KBM-7 (cell line): ENCODE measurements around the gene EP400.
A peak's percentile ranks its signal among the peaks of the same experiment; 100 is the strongest.

Source experiments
- DNase-seq: peaks from one replicate; pipeline ENCODE4 v3.0.0-alpha.2; 2015
- in situ Hi-C: fragments of 300-500 bp; cut with MboI; formaldehyde crosslinking; loops from 2 replicates; pipeline ENCODE4 v1.14.3; 2020; ENCODE audit warnings: low sequenced_read_pairs, low pct_unique_long_range_greater_than_20kb, mixed read lengths

The EP400 gene

GRCh38 chr12:131920902-131921840, 28.6 kb upstream of the EP400 start:
- in situ Hi-C loops = no loop called here
- DNase-seq = no peak

- DNase-seq = no peak
- in situ Hi-C loops = no loop called here
These were observed 27.6 kb upstream of the EP400 start for GRCh38 chr12:131921866-131922769.

GRCh38 chr12:131922772-131923171, 27.0 kb upstream of the EP400 start:
- in situ Hi-C loops = no loop called here
- DNase-seq = no peak

- in situ Hi-C loops = no loop called here
- DNase-seq = no peak
These were observed 26.5 kb upstream of the EP400 start for GRCh38 chr12:131923260-131923659.

GRCh38 chr12:131927110-131928079, 22.3 kb upstream of the EP400 start:
- DNase-seq = no peak
- in situ Hi-C loops = no loop called here

GRCh38 chr12:131928080-131928710, 21.5 kb upstream of the EP400 start:
- no peak for DNase-seq
- in situ Hi-C loops = no loop called here

- peak; percentile 91 for DNase-seq
- in situ Hi-C loops = no loop called here
These were observed 20.8 kb upstream of the EP400 start, which contains the start of gene PUS1 for GRCh38 chr12:131928711-131929580. PUS1 (plus strand) TSS chr12:131929276; CDS start chr12:131929723, 447 bp downstream.

- DNase-seq = peak; percentile 55
- in situ Hi-C loops = no loop called here
These were observed 19.9 kb upstream of the EP400 start for GRCh38 chr12:131929581-131930456.

GRCh38 chr12:131930510-131930909, 19.2 kb upstream of the EP400 start:
- in situ Hi-C loops = no loop called here
- DNase-seq = no peak

GRCh38 chr12:131933387-131933786, 16.4 kb upstream of the EP400 start:
- in situ Hi-C loops = no loop called here
- no peak for DNase-seq

GRCh38 chr12:131934535-131934934, 15.2 kb upstream of the EP400 start:
- DNase-seq = no peak
- in situ Hi-C loops = no loop called here

- in situ Hi-C loops = no loop called here
- no peak for DNase-seq
These were observed 11.7 kb upstream of the EP400 start for GRCh38 chr12:131938082-131938481.

- no peak for DNase-seq
- in situ Hi-C loops = no loop called here
These were observed 10.7 kb upstream of the EP400 start for GRCh38 chr12:131939007-131939406.

GRCh38 chr12:131940141-131940547, 9.6 kb upstream of the EP400 start:
- no peak for DNase-seq
- in situ Hi-C loops = no loop called here

- in situ Hi-C loops = no loop called here
- DNase-seq = no peak
These were observed 8.4 kb upstream of the EP400 start for GRCh38 chr12:131941116-131941986.

GRCh38 chr12:131941987-131942341, 7.8 kb upstream of the EP400 start:
- no peak for DNase-seq
- in situ Hi-C loops = no loop called here
